ENCODE data around the gene OSBPL9. TPM values are rescaled to one million over a fixed set of nuclear protein-coding genes. Genes with fewer than 3 reads are reported as not detected.
A peak's percentile ranks its signal among the peaks of the same experiment; 100 is the strongest.

OSBPL9 gene
- total RNA-seq, 6 experiments from 2014 or later: 39.8 to 54.2 (median 44.8) TPM

DNA sequence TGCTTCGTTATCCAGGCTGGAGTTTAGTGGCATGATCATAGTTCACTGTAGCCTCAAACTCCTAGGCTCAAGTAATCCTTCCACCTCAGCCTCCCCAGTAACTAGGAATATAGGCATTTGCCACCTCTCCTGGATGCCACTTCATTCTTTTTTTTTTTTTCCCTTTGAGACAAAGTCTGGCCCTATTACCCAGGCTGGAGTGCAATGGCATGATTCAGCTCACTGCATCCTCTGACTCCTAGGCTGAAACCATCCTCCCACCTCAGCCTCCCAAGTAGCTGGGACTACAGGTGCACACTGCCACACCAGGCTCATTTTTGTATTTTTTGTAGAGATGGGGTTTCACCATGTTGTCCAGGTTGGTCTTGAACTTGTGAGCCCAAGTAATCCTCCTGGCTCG, 19.3 kb downstream of the OSBPL9 start:
- Mint-ChIP-seq H3K27ac (peak overlapping the region; percentile 42), H3K27me3 (ENCODE audit: insufficient read depth) (no peaks in the 10 kb centered on the region), H3K4me1 (ENCODE audit: low read depth) (peaks cover 55% of the 10 kb centered on the region), H3K36me3 (ENCODE audit: low read depth) (peaks cover 6% of the 10 kb centered on the region), H3K4me3 (no peak overlapping the region), H3K9me3 (no peaks in the 10 kb centered on the region)
- TF ChIP-seq, protein P1, sequence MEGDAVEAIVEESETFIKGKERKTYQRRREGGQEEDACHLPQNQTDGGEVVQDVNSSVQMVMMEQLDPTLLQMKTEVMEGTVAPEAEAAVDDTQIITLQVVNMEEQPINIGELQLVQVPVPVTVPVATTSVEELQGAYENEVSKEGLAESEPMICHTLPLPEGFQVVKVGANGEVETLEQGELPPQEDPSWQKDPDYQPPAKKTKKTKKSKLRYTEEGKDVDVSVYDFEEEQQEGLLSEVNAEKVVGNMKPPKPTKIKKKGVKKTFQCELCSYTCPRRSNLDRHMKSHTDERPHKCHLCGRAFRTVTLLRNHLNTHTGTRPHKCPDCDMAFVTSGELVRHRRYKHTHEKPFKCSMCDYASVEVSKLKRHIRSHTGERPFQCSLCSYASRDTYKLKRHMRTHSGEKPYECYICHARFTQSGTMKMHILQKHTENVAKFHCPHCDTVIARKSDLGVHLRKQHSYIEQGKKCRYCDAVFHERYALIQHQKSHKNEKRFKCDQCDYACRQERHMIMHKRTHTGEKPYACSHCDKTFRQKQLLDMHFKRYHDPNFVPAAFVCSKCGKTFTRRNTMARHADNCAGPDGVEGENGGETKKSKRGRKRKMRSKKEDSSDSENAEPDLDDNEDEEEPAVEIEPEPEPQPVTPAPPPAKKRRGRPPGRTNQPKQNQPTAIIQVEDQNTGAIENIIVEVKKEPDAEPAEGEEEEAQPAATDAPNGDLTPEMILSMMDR (IDR thresholded peaks at IDR 0.05): no peak
- DNase-seq: no peak

DNA sequence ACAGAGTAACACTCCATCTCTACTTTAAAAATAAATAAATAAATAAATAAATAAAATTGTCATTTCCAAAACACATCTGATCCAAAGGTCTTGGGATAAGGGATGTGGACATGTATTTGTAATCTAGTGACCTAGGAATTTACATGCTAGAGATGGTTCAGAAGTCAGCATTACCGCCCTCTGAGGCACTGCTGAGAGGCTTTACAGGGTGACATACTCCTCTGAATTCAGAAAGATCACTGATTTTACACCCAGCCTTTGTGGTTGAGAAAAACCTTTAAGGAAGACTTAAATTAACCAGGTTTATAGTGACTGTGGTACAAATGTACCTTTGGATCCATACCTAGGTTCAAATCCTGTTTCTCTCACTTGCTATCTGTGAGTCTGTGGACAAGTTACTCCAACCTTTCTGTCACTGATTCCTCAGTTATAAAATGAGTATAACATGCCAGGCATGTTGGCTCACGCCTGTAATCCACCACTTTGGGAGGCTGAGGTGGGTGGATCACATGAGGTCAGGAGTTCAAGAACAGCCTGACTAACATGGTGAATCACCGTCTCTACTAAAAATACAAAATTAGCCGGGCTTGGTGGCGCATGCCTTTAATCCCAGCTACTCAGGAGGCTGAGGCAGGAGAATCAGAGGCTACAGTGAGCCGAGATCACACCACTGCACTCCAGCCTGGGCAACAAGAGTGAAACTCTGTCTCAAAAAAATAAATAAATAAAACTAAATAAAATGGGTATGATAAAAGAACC, 20.1 kb downstream of the OSBPL9 start:
- Mint-ChIP-seq H3K4me3 (0 out of 2 replicates have a peak overlapping the region, but pooled peaks have one; percentile 5), H3K9me3 (no peaks in the 10 kb centered on the region), H3K4me1 (ENCODE audit: low read depth) (peaks cover 62% of the 10 kb centered on the region), H3K27me3 (ENCODE audit: insufficient read depth) (no peaks in the 10 kb centered on the region), H3K27ac (peak overlapping the region; percentile 87), H3K36me3 (ENCODE audit: low read depth) (peaks cover 6% of the 10 kb centered on the region)
- TF ChIP-seq, protein P1 (IDR thresholded peaks at IDR 0.05): no peak
- DNase-seq: peak; percentile 95

GRCh38 chr1:51638350-51638749, 21.5 kb downstream of the OSBPL9 start:
- TF ChIP-seq, protein P1 (IDR thresholded peaks at IDR 0.05): no peak
- peaks cover 76% of the 10 kb centered on the region for H3K4me1 Mint-ChIP-seq (ENCODE audit: low read depth)
- H3K36me3 Mint-ChIP-seq (ENCODE audit: low read depth): peaks cover 12% of the 10 kb centered on the region
- peak overlapping the region; percentile 31; the same call in 1 of the 2 replicates for H3K27ac Mint-ChIP-seq
- peaks cover 1% of the 10 kb centered on the region; the same call in 1 of the 2 replicates for H3K27me3 Mint-ChIP-seq (ENCODE audit: insufficient read depth)
- H3K9me3 Mint-ChIP-seq: no peaks in the 10 kb centered on the region
- no peak overlapping the region for H3K4me3 Mint-ChIP-seq
- no peak for DNase-seq

- Mint-ChIP-seq H3K27me3 (ENCODE audit: insufficient read depth) (peaks cover 1% of the 10 kb centered on the region; the same call in 1 of the 2 replicates), H3K4me1 (ENCODE audit: low read depth) (peaks cover 80% of the 10 kb centered on the region)
These were observed 22.8 kb downstream of the OSBPL9 start for GRCh38 chr1:51639694-51640093.

GRCh38 chr1:51641096-51641495, 24.2 kb downstream of the OSBPL9 start:
- peak overlapping the region; percentile 93 for H3K27ac Mint-ChIP-seq
- TF ChIP-seq, protein P1 (IDR thresholded peaks at IDR 0.05): no peak

More at GRCh38 chr1:51639694-51640093, 22.8 kb downstream of the OSBPL9 start:
- H3K27ac Mint-ChIP-seq: no peak overlapping the region
- no peak overlapping the region for H3K4me3 Mint-ChIP-seq
- DNase-seq: no peak
- H3K9me3 Mint-ChIP-seq: no peaks in the 10 kb centered on the region
- TF ChIP-seq, protein P1 (IDR thresholded peaks at IDR 0.05): no peak
- H3K36me3 Mint-ChIP-seq (ENCODE audit: low read depth): peaks cover 16% of the 10 kb centered on the region

More at GRCh38 chr1:51641096-51641495, 24.2 kb downstream of the OSBPL9 start:
- no peaks in the 10 kb centered on the region for H3K9me3 Mint-ChIP-seq
- H3K27me3 Mint-ChIP-seq (ENCODE audit: insufficient read depth): peaks cover 1% of the 10 kb centered on the region; the same call in 1 of the 2 replicates
- no peak for DNase-seq
- H3K36me3 Mint-ChIP-seq (ENCODE audit: low read depth): peaks cover 16% of the 10 kb centered on the region
- peaks cover 81% of the 10 kb centered on the region for H3K4me1 Mint-ChIP-seq (ENCODE audit: low read depth)
- H3K4me3 Mint-ChIP-seq: no peak overlapping the region

Measured in HFFc6 (cell line).